Measurements from ENCODE around the gene IDH3G.

- TF ChIP-seq, protein P1, sequence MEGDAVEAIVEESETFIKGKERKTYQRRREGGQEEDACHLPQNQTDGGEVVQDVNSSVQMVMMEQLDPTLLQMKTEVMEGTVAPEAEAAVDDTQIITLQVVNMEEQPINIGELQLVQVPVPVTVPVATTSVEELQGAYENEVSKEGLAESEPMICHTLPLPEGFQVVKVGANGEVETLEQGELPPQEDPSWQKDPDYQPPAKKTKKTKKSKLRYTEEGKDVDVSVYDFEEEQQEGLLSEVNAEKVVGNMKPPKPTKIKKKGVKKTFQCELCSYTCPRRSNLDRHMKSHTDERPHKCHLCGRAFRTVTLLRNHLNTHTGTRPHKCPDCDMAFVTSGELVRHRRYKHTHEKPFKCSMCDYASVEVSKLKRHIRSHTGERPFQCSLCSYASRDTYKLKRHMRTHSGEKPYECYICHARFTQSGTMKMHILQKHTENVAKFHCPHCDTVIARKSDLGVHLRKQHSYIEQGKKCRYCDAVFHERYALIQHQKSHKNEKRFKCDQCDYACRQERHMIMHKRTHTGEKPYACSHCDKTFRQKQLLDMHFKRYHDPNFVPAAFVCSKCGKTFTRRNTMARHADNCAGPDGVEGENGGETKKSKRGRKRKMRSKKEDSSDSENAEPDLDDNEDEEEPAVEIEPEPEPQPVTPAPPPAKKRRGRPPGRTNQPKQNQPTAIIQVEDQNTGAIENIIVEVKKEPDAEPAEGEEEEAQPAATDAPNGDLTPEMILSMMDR (optimal IDR thresholded peaks at IDR 0.05 in 1 of 3, IDR thresholded peaks at IDR 0.05 in 1 of 3, conservative IDR thresholded peaks at IDR 0.05 in 1 of 3; ENCODE audit: extremely low read depth in 1 of 3, insufficient read depth in 2 of 3, low read length in 3 of 3), result no peak
- TF ChIP-seq EZH2 (IDR thresholded peaks at IDR 0.05; ENCODE audit: low read length), result no peak
These were observed 9.3 kb upstream of the IDH3G start for GRCh38 chrX:153803211-153804099.
